Kidney (tissue), 14 donors: ENCODE data around the gene HERPUD2. TPM values are rescaled to one million over a fixed set of nuclear protein-coding genes. Genes with fewer than 3 reads are reported as not detected.
A peak's percentile ranks its signal among the peaks of the same experiment; 100 is the strongest.

Source experiments
- DNase-seq, 5 donors: peaks; one replicate each; pipeline ENCODE4 v3.0.0-alpha.2; 2013 to 2020
- FAIRE-seq: peaks from 2 replicates; lab custom pipeline; 2012; peaks lifted over from hg19 to GRCh38; lab: Jason Lieb, UNC
- H3K27ac ChIP-seq, 2 donors: one replicate each; pipeline ENCODE4 v1.7.0; 2013; ENCODE audit warnings: low read depth in 2 of 2, low read length in 2 of 2, inconsistent platforms in 1 of 2
- H3K27me3 ChIP-seq: one replicate; pipeline ENCODE4 v1.7.1; 2013; ENCODE audit warnings: low read length, inconsistent platforms; ENCODE audit not compliant: control insufficient read depth, insufficient read depth
- H3K36me3 ChIP-seq, 3 donors: one replicate each; pipeline versions ENCODE4 v1.7.0 to v1.7.1; 2013; ENCODE audit warnings: low read length in 3 of 3, control low read depth in 1 of 3, inconsistent platforms in 1 of 3; ENCODE audit not compliant: insufficient read depth in 3 of 3, control insufficient read depth in 2 of 3
- H3K4me1 ChIP-seq, 3 donors: one replicate each; pipeline versions ENCODE4 v1.7.0 to v1.7.1; 2013; ENCODE audit warnings: low read length in 3 of 3, inconsistent platforms in 1 of 3, low read depth in 1 of 3; ENCODE audit not compliant: control insufficient read depth in 2 of 3, insufficient read depth in 2 of 3
- H3K4me3 ChIP-seq, 3 donors: one replicate each; pipeline versions ENCODE4 v1.7.0 to v1.8.1; 2013; ENCODE audit warnings: low read length in 3 of 3, control low read depth in 1 of 3, inconsistent platforms in 1 of 3
- H3K9ac ChIP-seq, 3 donors: one replicate each; pipeline versions ENCODE4 v1.7.0 to v1.7.1; 2013; ENCODE audit warnings: low read length in 3 of 3, control low read depth in 1 of 3, inconsistent platforms in 1 of 3
- H3K9me3 ChIP-seq, 3 donors: one replicate each; pipeline versions ENCODE4 v1.7.0 to v1.7.1; 2013; ENCODE audit warnings: low read length in 3 of 3, control low read depth in 1 of 3, inconsistent platforms in 1 of 3; ENCODE audit not compliant: control insufficient read depth in 2 of 3, insufficient read depth in 1 of 3
- intact Hi-C: fragments of 100-400 bp; cut with DNase I; formaldehyde crosslinking; loops from one replicate; pipeline ENCODE4 v1.11.1; 2022
- polyA plus RNA-seq: library from polyadenylated mRNA; stranded (reverse); fragments of 350-450 nt; fragmentation: Illumina TruSeq; extraction: RNeasy Lipid Tissue Mini Kit (QIAGEN cat#74804); gene quantifications from one replicate; pipeline ENCODE4 v1.2.3, GENCODE V29; 2014; ENCODE audit warnings: low read depth, low replicate concordance; ENCODE audit not compliant: insufficient read depth
- total RNA-seq: library from RNA; stranded (reverse); fragmentation: NEBNext Ultra II Directional; extraction: Animal tissue kit (Norgen Biotek cat#: 25700); gene quantifications from one replicate; pipeline ENCODE4 v1.2.1, GENCODE V29; 2021
- TF ChIP-seq, protein P1 (sequence below): IDR thresholded peaks from 3 replicates; pipeline ENCODE4 v1.5.1; 2012; ENCODE audit warnings: mild to moderate bottlenecking, moderate library complexity, borderline replicate concordance; ENCODE audit not compliant: insufficient read depth; ENCODE audit errors: extremely low read depth
- donor health status: control.
- donor health status: control.
- donor health status: control.
- donor health status: control.
- donor health status: control.
- donor health status: DM: yes; HTN: yes; CAD: no.
- donor health status: Normal renal cell carcinoma (clear cell type).

HERPUD2 gene
- total and polyA plus RNA-seq, 2 donors from 2014 or later, result 10.0 to 28.9 TPM

- TF ChIP-seq, protein P1, sequence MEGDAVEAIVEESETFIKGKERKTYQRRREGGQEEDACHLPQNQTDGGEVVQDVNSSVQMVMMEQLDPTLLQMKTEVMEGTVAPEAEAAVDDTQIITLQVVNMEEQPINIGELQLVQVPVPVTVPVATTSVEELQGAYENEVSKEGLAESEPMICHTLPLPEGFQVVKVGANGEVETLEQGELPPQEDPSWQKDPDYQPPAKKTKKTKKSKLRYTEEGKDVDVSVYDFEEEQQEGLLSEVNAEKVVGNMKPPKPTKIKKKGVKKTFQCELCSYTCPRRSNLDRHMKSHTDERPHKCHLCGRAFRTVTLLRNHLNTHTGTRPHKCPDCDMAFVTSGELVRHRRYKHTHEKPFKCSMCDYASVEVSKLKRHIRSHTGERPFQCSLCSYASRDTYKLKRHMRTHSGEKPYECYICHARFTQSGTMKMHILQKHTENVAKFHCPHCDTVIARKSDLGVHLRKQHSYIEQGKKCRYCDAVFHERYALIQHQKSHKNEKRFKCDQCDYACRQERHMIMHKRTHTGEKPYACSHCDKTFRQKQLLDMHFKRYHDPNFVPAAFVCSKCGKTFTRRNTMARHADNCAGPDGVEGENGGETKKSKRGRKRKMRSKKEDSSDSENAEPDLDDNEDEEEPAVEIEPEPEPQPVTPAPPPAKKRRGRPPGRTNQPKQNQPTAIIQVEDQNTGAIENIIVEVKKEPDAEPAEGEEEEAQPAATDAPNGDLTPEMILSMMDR, result no peak
- Histone ChIP-seq H3K27me3 (no peaks in the 10 kb centered on the region), H3K27ac (no peak overlapping the region), H3K9ac (no peak overlapping the region), H3K4me1 (peaks cover 0 to 4% (median 0%) of the 10 kb centered on the region in 3 donors), H3K9me3 (no peaks in the 10 kb centered on the region), H3K4me3 (no peak overlapping the region), H3K36me3 (no peaks in the 10 kb centered on the region)
- no peak for DNase-seq
- no peak for FAIRE-seq
- intact Hi-C loops, result no loop called here
Observed at GRCh38 chr7:35707422-35707821, 12.5 kb upstream of the HERPUD2 start.

DNA sequence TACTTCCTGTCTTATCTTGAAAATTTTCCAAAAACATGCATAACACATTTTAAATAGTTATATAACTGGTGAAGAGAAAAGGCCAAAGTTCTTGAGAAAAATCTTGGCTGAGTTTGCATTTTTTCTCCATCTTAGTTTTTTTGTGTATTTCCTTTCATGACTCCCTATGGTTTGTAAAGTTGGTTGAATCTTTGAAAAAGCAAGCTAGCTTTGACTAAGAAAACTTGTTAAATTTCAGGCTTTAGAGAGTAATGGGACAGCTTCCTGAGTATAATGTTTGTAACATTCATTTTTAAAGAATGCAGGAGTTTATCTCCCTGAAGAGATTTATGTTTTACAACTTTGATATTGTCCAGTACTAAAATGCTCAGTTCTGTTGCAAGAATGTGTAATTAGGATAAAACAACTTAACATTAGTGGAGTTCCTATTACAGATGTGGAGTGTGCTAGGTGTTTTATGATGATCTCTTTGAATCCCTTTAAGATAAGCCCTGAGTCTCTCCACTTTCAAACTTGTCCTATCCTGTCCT, 11.1 kb upstream of the HERPUD2 start:
- intact Hi-C loops, result no loop called here
- no peaks in the 10 kb centered on the region for H3K36me3 ChIP-seq
- no peak overlapping the region for H3K4me3 ChIP-seq
- H3K9ac ChIP-seq, result no peak overlapping the region
- TF ChIP-seq, protein P1, result no peak
- H3K4me1 ChIP-seq, result peaks cover 0 to 4% (median 0%) of the 10 kb centered on the region in 3 donors
- DNase-seq (peak in 1 of 5 donors; percentile 69), FAIRE-seq (no peak)
- no peak overlapping the region for H3K27ac ChIP-seq
- no peaks in the 10 kb centered on the region for H3K9me3 ChIP-seq
- no peaks in the 10 kb centered on the region for H3K27me3 ChIP-seq

GRCh38 chr7:35704261-35704660, 9.3 kb upstream of the HERPUD2 start:
- Histone ChIP-seq H3K9me3 (no peaks in the 10 kb centered on the region), H3K4me3 (no peak overlapping the region), H3K4me1 (peaks cover 0 to 4% (median 0%) of the 10 kb centered on the region in 3 donors), H3K36me3 (no peaks in the 10 kb centered on the region), H3K9ac (no peak overlapping the region), H3K27me3 (no peaks in the 10 kb centered on the region), H3K27ac (no peak overlapping the region)
- intact Hi-C loops, result no loop called here
- FAIRE-seq (no peak), DNase-seq (no peak)
- TF ChIP-seq, protein P1, result no peak

DNA sequence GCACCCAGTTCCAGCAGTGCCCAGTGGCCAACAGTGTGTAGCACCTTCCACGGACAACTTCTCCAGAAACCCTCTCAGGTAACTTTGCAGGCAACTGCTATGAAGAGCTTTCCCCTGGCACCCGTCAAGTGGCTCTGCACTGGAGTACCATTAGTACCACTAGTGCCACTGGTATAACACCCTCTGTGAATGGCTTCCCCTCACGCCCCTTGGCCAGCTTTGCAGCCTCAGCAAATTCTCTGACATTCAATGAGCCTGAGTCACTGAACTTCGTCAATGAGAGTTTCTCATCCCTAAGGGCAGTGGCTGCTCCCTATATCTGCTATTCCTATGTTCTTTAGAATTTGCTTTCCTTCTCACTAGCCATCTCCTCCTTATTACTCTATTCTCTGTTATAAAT, 7.6 kb upstream of the HERPUD2 start:
- DNase-seq (no peak), FAIRE-seq (no peak)
- Histone ChIP-seq H3K9me3 (no peaks in the 10 kb centered on the region), H3K4me1 (peaks cover 0 to 4% (median 0%) of the 10 kb centered on the region in 3 donors), H3K4me3 (no peak overlapping the region), H3K36me3 (no peaks in the 10 kb centered on the region), H3K27ac (no peak overlapping the region), H3K27me3 (no peaks in the 10 kb centered on the region), H3K9ac (no peak overlapping the region)
- intact Hi-C loops, result no loop called here
- TF ChIP-seq, protein P1, result no peak
